Stimulated activated CD4-positive, alpha-beta T cell treated with anti-CD3 and anti-CD28 coated beads, TNF-alpha, amount 100 ng/mL, for 1 hour (primary cell): ENCODE results near the gene KRTAP5-4.
A peak's percentile ranks its signal among the peaks of the same experiment; 100 is the strongest.
"Not testable (repeated sequence)": the region's sequence is repeated elsewhere in the genome, so short reads cannot be mapped to it uniquely, and the experiment has no call there.

ENCODE experiments used
- DNase-seq, 3 donors: peaks; one replicate each; pipeline ENCODE4 v3.0.0-alpha.2; 2020; ENCODE audit warnings: low read depth in 3 of 3, low spot score in 1 of 3

The KRTAP5-4 gene

GRCh38 chr11:1653541-1654387, 31.8 kb upstream of the KRTAP5-4 start:
- no peak for DNase-seq

GRCh38 chr11:1652771-1653540, 31.0 kb upstream of the KRTAP5-4 start:
- DNase-seq = peak; percentile 31 to 79 (median 54)

- no peak for DNase-seq
These were observed 30.5 kb upstream of the KRTAP5-4 start for GRCh38 chr11:1652442-1652770.

- DNase-seq = no peak
These were observed 30.1 kb upstream of the KRTAP5-4 start for GRCh38 chr11:1652026-1652425.

- no peak for DNase-seq
These were observed 29.6 kb upstream of the KRTAP5-4 start for GRCh38 chr11:1651411-1651980.

GRCh38 chr11:1650918-1651262, 29.0 kb upstream of the KRTAP5-4 start:
- no peak for DNase-seq

- DNase-seq = no peak
These were observed 28.3 kb upstream of the KRTAP5-4 start for GRCh38 chr11:1650034-1650917.

GRCh38 chr11:1648653-1649420, 26.9 kb upstream of the KRTAP5-4 start:
- DNase-seq = no peak

- DNase-seq = no peak
These were observed 26.1 kb upstream of the KRTAP5-4 start for GRCh38 chr11:1647901-1648652.

- DNase-seq = not testable (repeated sequence)
These were observed 24.6 kb upstream of the KRTAP5-4 start for GRCh38 chr11:1646540-1646939.

GRCh38 chr11:1645357-1645821, 23.5 kb upstream of the KRTAP5-4 start:
- DNase-seq = no peak

GRCh38 chr11:1644601-1645356, 22.8 kb upstream of the KRTAP5-4 start:
- no peak for DNase-seq

GRCh38 chr11:1643146-1643690, 21.3 kb upstream of the KRTAP5-4 start:
- no peak for DNase-seq

- no peak for DNase-seq
These were observed 20.6 kb upstream of the KRTAP5-4 start for GRCh38 chr11:1642288-1643145.

GRCh38 chr11:1641096-1641495, 19.2 kb upstream of the KRTAP5-4 start:
- DNase-seq = no peak

- DNase-seq = no peak
These were observed 18.4 kb upstream of the KRTAP5-4 start for GRCh38 chr11:1640076-1640946.

- no peak for DNase-seq
These were observed 17.7 kb upstream of the KRTAP5-4 start for GRCh38 chr11:1639666-1640065.
